Stomach smooth muscle (tissue), 2 donors: ENCODE measurements around the gene ANKRD2.

Experiments used
- H3K27ac ChIP-seq: one replicate; pipeline ENCODE4 v1.7.0; 2013; ENCODE audit warnings: mild to moderate bottlenecking, low read length, inconsistent platforms
- H3K27me3 ChIP-seq, 2 donors: one replicate each; pipeline ENCODE4 v1.7.0; 2013; ENCODE audit warnings: low read length in 2 of 2; ENCODE audit not compliant: insufficient read depth in 2 of 2, control insufficient read depth in 1 of 2
- H3K36me3 ChIP-seq, 2 donors: one replicate each; pipeline ENCODE4 v1.7.0; 2013; ENCODE audit warnings: low read length in 2 of 2; ENCODE audit not compliant: control insufficient read depth in 2 of 2, insufficient read depth in 2 of 2
- H3K4me1 ChIP-seq: one replicate; pipeline ENCODE4 v1.7.0; 2013; ENCODE audit warnings: low read length; ENCODE audit not compliant: control insufficient read depth, insufficient read depth
- H3K4me3 ChIP-seq, 2 donors: one replicate each; pipeline ENCODE4 v1.7.0; 2013; ENCODE audit warnings: low read length in 2 of 2
- H3K9ac ChIP-seq, 2 donors: one replicate each; pipeline ENCODE4 v1.7.0; 2013; ENCODE audit warnings: low read length in 2 of 2, mild to moderate bottlenecking in 1 of 2
- H3K9me3 ChIP-seq, 2 donors: one replicate each; pipeline ENCODE4 v1.7.0; 2013; ENCODE audit warnings: low read length in 2 of 2; ENCODE audit not compliant: control insufficient read depth in 2 of 2
- donor health status: healthy.
- donor health status: Pancreatic carcinoma.

ANKRD2 gene

DNA sequence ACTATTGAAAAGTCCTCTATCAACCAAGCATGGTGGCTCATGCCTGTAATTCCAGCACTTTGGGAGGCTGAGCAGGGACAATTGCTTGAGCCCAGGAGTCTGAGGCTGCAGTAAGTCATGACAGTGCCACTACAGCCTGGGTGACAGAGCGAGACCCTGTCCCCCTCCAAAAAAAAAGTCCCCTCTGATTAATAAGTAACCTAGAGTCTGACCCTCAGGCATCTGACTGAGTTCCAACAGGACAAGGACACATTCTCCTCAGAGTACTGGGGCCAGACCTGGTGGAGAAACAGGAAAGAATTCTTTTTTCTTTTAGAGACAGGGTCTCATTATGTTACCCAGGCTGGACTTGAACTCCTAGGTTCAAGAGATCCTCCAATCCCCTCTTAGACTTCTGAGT is 50.7 kb downstream of the ANKRD2 start:
- Histone ChIP-seq H3K36me3 (no peaks in the 10 kb centered on the region), H3K4me3 (no peak overlapping the region), H3K9me3 (no peaks in the 10 kb centered on the region), H3K9ac (no peak overlapping the region), H3K4me1 (no peaks in the 10 kb centered on the region), H3K27me3 (no peaks in the 10 kb centered on the region), H3K27ac (no peak overlapping the region)

DNA sequence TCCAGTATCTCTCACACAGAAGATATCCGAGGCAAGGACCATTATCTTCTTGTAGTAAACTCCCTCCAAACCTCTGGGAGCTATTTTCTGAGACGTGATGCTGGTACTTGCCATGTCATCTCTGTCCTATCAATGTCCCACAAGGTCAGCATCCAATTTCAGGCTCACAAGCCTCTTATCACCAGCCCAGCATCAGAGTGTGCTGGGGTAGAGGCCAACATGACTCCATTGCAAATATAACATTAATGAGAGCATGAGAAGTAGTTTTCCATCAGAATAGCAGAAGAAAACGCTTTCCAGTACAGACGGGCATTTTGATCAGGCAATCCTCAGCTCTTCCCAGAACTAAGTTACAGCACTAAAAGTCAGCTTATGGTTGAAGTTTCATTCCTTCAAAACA is 55.2 kb downstream of the ANKRD2 start:
- Histone ChIP-seq H3K27me3 (no peaks in the 10 kb centered on the region), H3K4me1 (peaks cover 3% of the 10 kb centered on the region), H3K9ac (no peak overlapping the region), H3K4me3 (no peak overlapping the region), H3K36me3 (no peaks in the 10 kb centered on the region), H3K27ac (no peak overlapping the region), H3K9me3 (no peaks in the 10 kb centered on the region)

DNA sequence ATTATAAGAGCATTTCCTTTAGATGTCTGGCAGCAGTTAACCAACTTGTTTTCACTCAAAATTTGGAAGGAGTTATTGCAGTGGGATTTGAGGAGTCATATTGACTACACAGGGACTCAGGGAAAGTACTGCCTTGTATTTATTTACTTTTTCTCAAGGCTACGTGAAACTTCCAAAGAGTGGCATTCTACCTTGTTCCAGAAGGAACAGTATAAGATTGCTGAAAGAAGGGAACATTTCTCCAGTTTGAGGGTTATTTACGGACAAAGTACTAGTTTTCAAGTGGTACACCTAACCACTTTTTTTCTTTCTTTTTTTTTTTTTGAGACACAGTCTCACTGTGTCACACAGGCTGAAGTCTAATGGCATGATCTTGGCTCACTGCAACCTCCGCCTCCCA is 55.6 kb downstream of the ANKRD2 start:
- Histone ChIP-seq H3K9me3 (no peaks in the 10 kb centered on the region), H3K27ac (no peak overlapping the region), H3K4me1 (peaks cover 6% of the 10 kb centered on the region), H3K36me3 (no peaks in the 10 kb centered on the region), H3K4me3 (no peak overlapping the region), H3K27me3 (no peaks in the 10 kb centered on the region), H3K9ac (no peak overlapping the region)

DNA sequence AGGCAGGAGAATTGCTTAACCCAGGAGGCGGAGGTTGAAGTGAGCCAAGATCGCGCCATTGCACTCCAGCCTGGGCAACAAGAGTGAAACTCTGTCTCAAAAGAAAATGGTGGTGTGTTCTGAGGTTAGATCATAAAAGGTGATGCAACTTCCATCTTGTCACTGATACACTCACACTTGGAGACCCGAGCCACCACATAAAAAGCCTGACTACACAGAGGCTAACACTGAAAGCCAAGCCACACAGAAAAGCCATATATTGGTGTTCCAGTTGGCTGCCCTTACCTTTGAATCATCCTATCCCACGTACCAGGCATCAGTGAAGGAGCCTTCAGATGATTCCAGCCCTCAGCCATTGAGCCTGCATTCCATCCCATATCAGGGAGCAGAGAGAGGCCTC is 56.7 kb downstream of the ANKRD2 start:
- Histone ChIP-seq H3K4me3 (no peak overlapping the region), H3K4me1 (peaks cover 6% of the 10 kb centered on the region), H3K27me3 (no peaks in the 10 kb centered on the region), H3K27ac (no peak overlapping the region), H3K36me3 (no peaks in the 10 kb centered on the region), H3K9me3 (no peaks in the 10 kb centered on the region), H3K9ac (no peak overlapping the region)

DNA sequence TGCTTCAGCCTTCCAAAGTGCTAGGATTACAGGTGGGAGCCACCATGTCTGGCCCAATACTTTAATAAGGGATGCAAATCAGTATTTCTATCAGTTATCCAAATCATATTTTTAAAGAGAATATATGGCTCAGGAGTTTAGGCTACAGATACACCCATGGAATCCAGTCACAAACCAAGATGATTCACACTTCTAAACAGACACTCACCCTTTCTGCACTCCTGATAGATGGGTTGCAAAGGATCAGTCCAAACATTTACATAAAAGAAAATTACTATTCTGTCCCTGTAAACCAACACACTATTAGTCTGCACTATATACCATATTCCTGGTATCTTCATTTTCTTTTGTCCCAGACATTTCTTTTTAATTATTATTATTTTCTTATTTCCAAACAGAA is 58.5 kb downstream of the ANKRD2 start:
- Histone ChIP-seq H3K27ac (no peak overlapping the region), H3K27me3 (no peaks in the 10 kb centered on the region), H3K4me3 (no peak overlapping the region), H3K9ac (no peak overlapping the region), H3K36me3 (no peaks in the 10 kb centered on the region), H3K4me1 (peaks cover 6% of the 10 kb centered on the region), H3K9me3 (no peaks in the 10 kb centered on the region)

DNA sequence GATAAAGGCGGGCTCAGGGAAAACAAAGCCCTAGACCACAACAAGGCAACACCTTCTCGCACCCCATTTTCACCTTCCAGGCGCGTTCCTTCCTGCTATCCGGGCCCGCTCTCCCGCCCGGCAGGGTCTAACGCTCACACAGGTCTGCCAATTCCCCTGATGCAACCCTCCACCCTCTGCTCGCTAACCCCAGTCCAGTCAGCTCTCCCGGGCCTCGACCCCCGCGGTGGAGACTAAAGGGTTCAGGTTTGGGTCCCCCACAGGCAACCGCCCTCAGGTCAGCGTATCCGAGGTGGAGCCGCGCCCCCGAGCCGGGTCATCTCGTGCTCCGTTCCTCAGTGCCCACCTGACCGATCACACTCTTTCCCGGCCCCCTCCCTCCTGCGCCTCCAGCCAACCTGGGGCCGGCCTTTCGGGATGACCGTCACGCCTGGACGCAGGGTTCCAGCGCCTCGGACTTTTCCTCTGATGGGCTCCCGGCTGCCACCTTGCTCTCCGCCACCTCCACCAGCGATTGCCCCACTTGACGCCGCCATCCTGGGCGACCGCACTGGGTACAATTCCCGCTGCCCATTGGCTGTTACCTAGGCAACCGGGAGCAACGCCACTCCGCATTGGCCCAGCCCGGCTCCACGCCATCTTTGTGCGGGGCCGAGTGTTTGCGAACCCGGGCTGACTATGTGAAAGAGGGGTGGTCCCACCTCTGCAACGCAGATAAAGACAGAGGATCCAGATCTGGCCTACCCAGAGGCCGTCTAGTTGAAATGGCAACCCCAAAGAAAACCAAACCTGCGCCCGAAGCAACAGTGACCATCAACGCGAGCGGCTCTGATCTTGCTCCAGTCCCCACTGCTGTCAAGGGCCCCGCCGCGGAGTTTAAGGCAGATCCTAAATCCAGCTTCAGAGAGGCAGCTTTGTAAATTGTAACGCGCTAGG is 60.6 kb downstream of the ANKRD2 start, which contains the start of gene MORN4:
Gene MORN4 (minus strand): TSS at position 552 of the 936 bp plus-strand sequence. CDS start 13,847 bp downstream, outside the sequence.
- no peaks in the 10 kb centered on the region for H3K36me3 ChIP-seq
- H3K27ac ChIP-seq, result peak within 1 kb of the TSS; percentile 18
- peaks cover 6% of the 10 kb centered on the region for H3K4me1 ChIP-seq
- H3K4me3 ChIP-seq, result peak within 1 kb of the TSS; percentile 76 to 90
- peak within 1 kb of the TSS; percentile 66 to 81 for H3K9ac ChIP-seq
- no peaks in the 10 kb centered on the region for H3K9me3 ChIP-seq
- H3K27me3 ChIP-seq, result no peaks in the 10 kb centered on the region
